Peyer's patch (tissue), 4 donors: ENCODE data around the gene CDCA3.

Experiments
- POLR2A ChIP-seq, 2 donors: fragments of 450-650 bp; IDR thresholded peaks; one replicate each; pipeline ENCODE4 v1.5.1; 2017; ENCODE audit warnings: antibody characterized with exemption in 2 of 2, mild to moderate bottlenecking in 2 of 2, moderate library complexity in 2 of 2
- TF ChIP-seq, protein P1 (sequence below), 6 experiments: fragments of 450-650 bp in 4 of 6; fragments of 200-600 bp in 2 of 6; sonication (generic) in 1 of 6; IDR thresholded peaks; one replicate each; pipeline ENCODE4 v1.5.1; 2017 to 2019; ENCODE audit warnings: antibody characterized with exemption in 6 of 6, mild to moderate bottlenecking in 3 of 6, moderate library complexity in 1 of 6

DNA sequence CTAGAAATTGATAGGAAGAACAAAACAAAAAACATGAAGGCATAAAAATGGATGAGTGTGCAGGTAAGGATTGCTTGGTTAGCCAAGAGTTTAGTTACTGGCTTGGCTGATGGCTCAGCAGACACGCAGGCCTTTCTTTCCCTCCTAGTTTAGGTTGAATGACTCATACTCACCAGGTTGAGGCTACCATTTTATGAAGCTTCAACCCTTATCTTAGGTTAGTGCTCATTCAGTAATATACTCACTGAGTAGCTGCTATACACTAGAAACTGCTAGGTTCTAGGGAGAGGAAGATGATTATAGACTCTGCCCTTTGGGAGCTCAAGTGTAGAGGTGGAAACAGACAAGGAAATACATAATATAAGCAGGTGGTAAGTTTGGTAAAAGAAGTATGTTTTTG, 16.8 kb downstream of the CDCA3 start:
- no peak for TF ChIP-seq POLR2A (IDR thresholded peaks at IDR 0.05)
- TF ChIP-seq, protein P1, sequence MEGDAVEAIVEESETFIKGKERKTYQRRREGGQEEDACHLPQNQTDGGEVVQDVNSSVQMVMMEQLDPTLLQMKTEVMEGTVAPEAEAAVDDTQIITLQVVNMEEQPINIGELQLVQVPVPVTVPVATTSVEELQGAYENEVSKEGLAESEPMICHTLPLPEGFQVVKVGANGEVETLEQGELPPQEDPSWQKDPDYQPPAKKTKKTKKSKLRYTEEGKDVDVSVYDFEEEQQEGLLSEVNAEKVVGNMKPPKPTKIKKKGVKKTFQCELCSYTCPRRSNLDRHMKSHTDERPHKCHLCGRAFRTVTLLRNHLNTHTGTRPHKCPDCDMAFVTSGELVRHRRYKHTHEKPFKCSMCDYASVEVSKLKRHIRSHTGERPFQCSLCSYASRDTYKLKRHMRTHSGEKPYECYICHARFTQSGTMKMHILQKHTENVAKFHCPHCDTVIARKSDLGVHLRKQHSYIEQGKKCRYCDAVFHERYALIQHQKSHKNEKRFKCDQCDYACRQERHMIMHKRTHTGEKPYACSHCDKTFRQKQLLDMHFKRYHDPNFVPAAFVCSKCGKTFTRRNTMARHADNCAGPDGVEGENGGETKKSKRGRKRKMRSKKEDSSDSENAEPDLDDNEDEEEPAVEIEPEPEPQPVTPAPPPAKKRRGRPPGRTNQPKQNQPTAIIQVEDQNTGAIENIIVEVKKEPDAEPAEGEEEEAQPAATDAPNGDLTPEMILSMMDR (IDR thresholded peaks at IDR 0.05) = no peak
